Panc1 (cell line): ENCODE results near the gene SLC7A4. TPM values are rescaled to one million over a fixed set of nuclear protein-coding genes. Genes with fewer than 3 reads are reported as not detected.

Source experiments
- ATAC-seq: fragments of 200-7000 bp; cut with Tn5 transposase; 2 replicates; pipeline ENCODE4 v1.9.1; 2020; ENCODE audit warnings: mild to moderate bottlenecking, moderate library complexity
- BruUV-seq: library from RNA; stranded (reverse); fragments of 400-500 nt; replicated peaks from 2 replicates; lab custom pipeline; 2021; lab: Mats Ljungman, UMichigan
- CTCF ChIA-PET: fragments of 300-600 bp; sonication (Branson Sonifier 250); formaldehyde crosslinking; loops from one replicate; lab custom pipeline; 2022; ENCODE audit warnings: antibody characterized with exemption; lab: Charles Lee
- POLR2A ChIA-PET: fragments of 300-600 bp; sonication (Branson Sonifier 250); formaldehyde crosslinking; loops from one replicate; lab custom pipeline; 2022; ENCODE audit warnings: antibody characterized with exemption; lab: Charles Lee
- DNase-seq: peaks from one replicate; pipeline ENCODE4 v3.0.0-alpha.2; 2010; ENCODE audit warnings: low read depth, low spot score
- H3K27ac ChIP-seq: 2 replicates; pipeline ENCODE4 v1.5.1; 2011; ENCODE audit warnings: mild to moderate bottlenecking, low read length, inconsistent platforms
- H3K27me3 ChIP-seq: fragments of 200-500 bp; sonication (Bioruptor generic); 2 replicates; pipeline ENCODE4 v1.6.0; 2014; ENCODE audit warnings: low read length, inconsistent platforms; ENCODE audit not compliant: control insufficient read depth, insufficient read depth
- H3K36me3 ChIP-seq: fragments of 200-500 bp; sonication (Bioruptor generic); 2 replicates; pipeline ENCODE4 v1.5.1; 2014; ENCODE audit warnings: inconsistent platforms, mild to moderate bottlenecking, low read length, moderate library complexity; ENCODE audit not compliant: control insufficient read depth, insufficient read depth
- H3K4me1 ChIP-seq: 2 replicates; pipeline ENCODE4 v1.5.1; 2011; ENCODE audit warnings: inconsistent platforms, mild to moderate bottlenecking, low read length, moderate library complexity; ENCODE audit not compliant: control insufficient read depth, insufficient read depth
- H3K4me3 ChIP-seq, 2 experiments: 2 replicates each; pipeline ENCODE4 v1.5.1; 2011 to 2012; ENCODE audit warnings: low read depth in 2 of 2, low read length in 2 of 2, mild to moderate bottlenecking in 2 of 2, inconsistent platforms in 1 of 2, moderate library complexity in 1 of 2
- H3K9me3 ChIP-seq: fragments of 200-500 bp; sonication (Bioruptor generic); 2 replicates; pipeline ENCODE4 v1.5.1; 2014; ENCODE audit warnings: low read depth, mild to moderate bottlenecking, inconsistent platforms, low read length, moderate library complexity; ENCODE audit not compliant: control insufficient read depth, insufficient read depth
- CTCF ChIP-seq: fragments of 450-650 bp; IDR thresholded peaks from 2 replicates; pipeline ENCODE4 v1.5.1; 2017; ENCODE audit warnings: mild to moderate bottlenecking
- POLR2AphosphoS5 ChIP-seq: IDR thresholded peaks from 2 replicates; pipeline ENCODE4 v1.6.1; 2012; ENCODE audit warnings: mild to moderate bottlenecking, low read depth, low read length, moderate library complexity
- SIN3A ChIP-seq: IDR thresholded peaks from 2 replicates; pipeline ENCODE4 v1.6.1; 2012; ENCODE audit warnings: low read depth, mild to moderate bottlenecking, low read length, moderate library complexity, borderline replicate concordance; ENCODE audit not compliant: insufficient read depth
- TCF7L2 ChIP-seq: IDR thresholded peaks from 2 replicates; pipeline ENCODE4 v1.6.1; 2011; ENCODE audit warnings: mild to moderate bottlenecking, low read depth, low read length, inconsistent platforms
- in situ Hi-C: cut with HindIII; loops from 2 replicates; pipeline ENCODE4 v1.10.0; 2016; ENCODE audit warnings: low sequenced_read_pairs, low pct_unique_long_range_greater_than_20kb
- intact Hi-C: fragments of 100-400 bp; cut with micrococcal nuclease; formaldehyde crosslinking; loops from one replicate; pipeline ENCODE4 v1.10.0; 2022; ENCODE audit not compliant: unreplicated experiment
- total RNA-seq: library from RNA; stranded (reverse); gene quantifications from one replicate; pipeline ENCODE4 v1.2.1, GENCODE V29; 2021; ENCODE audit not compliant: unreplicated experiment
- TF ChIP-seq, protein P1 (sequence below), 2 experiments: IDR thresholded peaks; 2 replicates each; pipeline ENCODE4 v1.6.1; 2011 to 2012; ENCODE audit warnings: low read depth in 2 of 2, control low read depth in 1 of 2, low read length in 1 of 2, mild to moderate bottlenecking in 1 of 2, moderate library complexity in 1 of 2; ENCODE audit not compliant: insufficient read depth in 1 of 2

SLC7A4 gene
- total RNA-seq, 1 experiment from 2014 or later = not detected

GRCh38 chr22:20995329-20996030, 36.9 kb downstream of the SLC7A4 start:
- ChIA-PET POLR2A (no interaction called here), CTCF (no interaction called here)
- DNase-seq (no peak), ATAC-seq (no peak)
- in situ Hi-C loops = no loop called here
- TF ChIP-seq TCF7L2 (no peak), POLR2AphosphoS5 (no peak), SIN3A (no peak), CTCF (no peak)
- TF ChIP-seq, protein P1, sequence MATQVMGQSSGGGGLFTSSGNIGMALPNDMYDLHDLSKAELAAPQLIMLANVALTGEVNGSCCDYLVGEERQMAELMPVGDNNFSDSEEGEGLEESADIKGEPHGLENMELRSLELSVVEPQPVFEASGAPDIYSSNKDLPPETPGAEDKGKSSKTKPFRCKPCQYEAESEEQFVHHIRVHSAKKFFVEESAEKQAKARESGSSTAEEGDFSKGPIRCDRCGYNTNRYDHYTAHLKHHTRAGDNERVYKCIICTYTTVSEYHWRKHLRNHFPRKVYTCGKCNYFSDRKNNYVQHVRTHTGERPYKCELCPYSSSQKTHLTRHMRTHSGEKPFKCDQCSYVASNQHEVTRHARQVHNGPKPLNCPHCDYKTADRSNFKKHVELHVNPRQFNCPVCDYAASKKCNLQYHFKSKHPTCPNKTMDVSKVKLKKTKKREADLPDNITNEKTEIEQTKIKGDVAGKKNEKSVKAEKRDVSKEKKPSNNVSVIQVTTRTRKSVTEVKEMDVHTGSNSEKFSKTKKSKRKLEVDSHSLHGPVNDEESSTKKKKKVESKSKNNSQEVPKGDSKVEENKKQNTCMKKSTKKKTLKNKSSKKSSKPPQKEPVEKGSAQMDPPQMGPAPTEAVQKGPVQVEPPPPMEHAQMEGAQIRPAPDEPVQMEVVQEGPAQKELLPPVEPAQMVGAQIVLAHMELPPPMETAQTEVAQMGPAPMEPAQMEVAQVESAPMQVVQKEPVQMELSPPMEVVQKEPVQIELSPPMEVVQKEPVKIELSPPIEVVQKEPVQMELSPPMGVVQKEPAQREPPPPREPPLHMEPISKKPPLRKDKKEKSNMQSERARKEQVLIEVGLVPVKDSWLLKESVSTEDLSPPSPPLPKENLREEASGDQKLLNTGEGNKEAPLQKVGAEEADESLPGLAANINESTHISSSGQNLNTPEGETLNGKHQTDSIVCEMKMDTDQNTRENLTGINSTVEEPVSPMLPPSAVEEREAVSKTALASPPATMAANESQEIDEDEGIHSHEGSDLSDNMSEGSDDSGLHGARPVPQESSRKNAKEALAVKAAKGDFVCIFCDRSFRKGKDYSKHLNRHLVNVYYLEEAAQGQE (IDR thresholded peaks at IDR 0.05; ENCODE audit: insufficient read depth in 1 of 2, low read depth in 2 of 2, low read length in 1 of 2) = no peak
- no peak overlapping the region for H3K27ac ChIP-seq
- no peaks in the 10 kb centered on the region for H3K36me3 ChIP-seq
- intact Hi-C loops = no loop called here
- peaks cover 6% of the 10 kb centered on the region for H3K4me1 ChIP-seq
- no peaks in the 10 kb centered on the region for H3K27me3 ChIP-seq
- BruUV-seq = no TSS peak
- H3K4me3 ChIP-seq = no peak overlapping the region
- H3K9me3 ChIP-seq = no peaks in the 10 kb centered on the region

GRCh38 chr22:20994902-20995241, 37.5 kb downstream of the SLC7A4 start:
- H3K36me3 ChIP-seq = no peaks in the 10 kb centered on the region
- H3K4me3 ChIP-seq = no peak overlapping the region
- H3K4me1 ChIP-seq = peaks cover 2% of the 10 kb centered on the region; the same call in 1 of the 2 replicates
- H3K27me3 ChIP-seq = no peaks in the 10 kb centered on the region
- in situ Hi-C loops = no loop called here
- POLR2A ChIA-PET = no interaction called here
- intact Hi-C loops = no loop called here
- CTCF ChIA-PET = no interaction called here
- no peak for TF ChIP-seq CTCF
- no peak for TF ChIP-seq SIN3A
- no peak for ATAC-seq
- no peak for DNase-seq
- no TSS peak for BruUV-seq
- H3K9me3 ChIP-seq = no peaks in the 10 kb centered on the region
- H3K27ac ChIP-seq = no peak overlapping the region
